Measurements from ENCODE around the gene DNAJC15. TPM values are rescaled to one million over a fixed set of nuclear protein-coding genes. Genes with fewer than 3 reads are reported as not detected.

DNAJC15 gene
- total RNA-seq, 1 donor from 2014 or later: 15.7 TPM

DNA sequence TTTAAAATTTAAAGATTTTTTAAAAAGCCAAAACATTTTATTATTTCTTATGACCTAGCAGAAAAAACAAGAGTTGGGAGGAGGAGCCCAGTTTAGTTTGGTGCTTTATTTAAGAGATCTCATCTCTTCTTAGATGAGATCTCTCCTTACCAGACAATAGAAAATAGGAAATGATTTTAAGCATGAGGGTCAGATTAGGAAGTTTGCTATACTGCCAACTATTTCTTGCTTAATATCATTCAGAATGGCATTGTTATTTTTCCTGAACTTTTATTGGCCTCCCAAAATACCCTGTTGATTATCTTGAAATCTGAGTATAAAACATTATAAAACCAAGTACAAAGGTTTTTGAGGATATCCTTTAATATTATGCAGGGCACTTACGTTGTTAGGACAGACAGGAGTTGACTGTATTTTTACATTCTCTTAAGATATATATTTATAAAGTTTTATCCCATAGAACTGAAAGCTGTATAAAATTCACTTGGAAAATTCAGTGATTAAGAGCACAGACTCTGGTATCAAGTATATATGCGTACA, 56.1 kb downstream of the DNAJC15 start:
- intact Hi-C loops (cut with micrococcal nuclease): no loop called here

DNA sequence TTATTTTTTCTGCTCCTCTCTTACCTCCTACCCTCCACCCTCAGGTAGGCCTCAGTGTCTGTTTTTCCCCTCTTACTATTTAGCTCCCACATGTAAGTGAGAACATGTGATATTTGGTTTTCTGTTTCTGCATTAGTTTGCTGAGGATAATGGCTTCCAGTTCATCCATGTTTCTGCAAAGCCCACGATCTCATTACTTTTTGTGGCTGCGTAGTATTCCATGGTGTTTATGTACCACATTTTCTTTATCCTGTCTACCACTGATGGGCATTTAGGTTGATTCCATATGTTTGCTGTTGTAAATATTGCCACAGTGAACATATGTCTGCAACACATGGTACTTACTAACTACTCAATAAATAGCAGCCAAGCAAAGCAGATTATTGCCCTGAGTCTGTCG, 56.8 kb downstream of the DNAJC15 start:
- intact Hi-C loops (cut with micrococcal nuclease): no loop called here

DNA sequence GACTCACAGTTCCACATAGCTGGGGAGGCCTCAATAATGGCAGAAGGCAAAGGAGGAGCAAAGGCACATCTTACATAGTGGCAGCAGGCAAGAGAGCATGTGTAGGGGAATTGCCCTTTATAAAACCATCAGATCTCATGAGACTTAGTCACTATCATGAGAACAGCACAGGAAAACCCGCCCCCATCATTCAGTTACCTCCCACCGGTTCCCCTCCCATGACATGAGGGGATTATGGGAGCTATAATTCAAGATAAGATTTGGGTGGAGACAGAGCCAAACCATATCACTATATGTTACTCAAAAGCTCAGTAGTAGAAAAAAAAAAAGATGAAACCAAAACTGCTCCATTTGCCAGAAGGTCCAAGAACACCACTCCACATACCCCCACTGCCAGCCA, 58.5 kb downstream of the DNAJC15 start:
- intact Hi-C loops (cut with micrococcal nuclease): no loop called here

DNA sequence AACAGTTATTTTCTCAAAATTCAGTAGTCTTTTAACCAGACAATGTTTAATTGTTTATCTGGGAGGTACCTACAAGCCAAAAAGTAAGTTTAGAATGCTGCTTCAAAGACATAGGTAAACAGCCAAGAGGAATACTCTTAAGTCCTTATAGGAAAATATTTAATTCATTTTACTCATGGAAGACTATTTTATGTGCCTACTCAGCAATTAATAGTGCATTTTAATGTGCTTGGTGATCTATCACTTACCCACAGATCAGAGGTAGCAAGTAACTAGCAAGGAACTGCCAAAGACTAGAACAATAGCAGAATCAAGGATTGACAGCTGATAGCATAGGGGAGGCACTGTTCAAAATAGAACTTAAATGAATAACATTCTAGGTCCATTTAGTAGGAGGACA, 60.4 kb downstream of the DNAJC15 start:
- intact Hi-C loops (cut with micrococcal nuclease): loop anchor here (2.0 kb wide), 1 partner anchor 61 kb away; the partner anchor contains the start of gene DNAJC15

DNA sequence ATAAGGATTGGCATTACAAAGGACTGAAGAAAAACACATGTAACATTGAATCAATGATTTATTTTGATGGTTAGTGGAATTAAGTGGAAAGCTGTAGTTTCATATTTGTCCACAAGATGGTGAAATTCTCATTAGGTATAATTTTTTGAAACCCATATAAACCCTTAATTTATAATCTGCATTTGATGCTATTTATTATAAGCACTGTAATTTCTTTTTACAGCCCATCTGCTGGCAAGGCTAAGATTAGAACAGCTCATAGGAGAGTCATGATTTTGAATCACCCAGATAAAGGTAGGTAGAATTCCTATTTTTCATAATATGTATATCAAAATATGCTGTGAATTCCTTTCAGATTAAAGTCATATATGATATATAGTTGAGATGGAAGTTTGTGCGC, 62.2 kb downstream of the DNAJC15 start:
- intact Hi-C loops (cut with micrococcal nuclease): loop anchor here (1.0 to 5.0 kb wide), 4 partner anchors 63 to 792 kb away; partner anchors contain the start of genes CCDC122, DNAJC15 and LACC1

DNA sequence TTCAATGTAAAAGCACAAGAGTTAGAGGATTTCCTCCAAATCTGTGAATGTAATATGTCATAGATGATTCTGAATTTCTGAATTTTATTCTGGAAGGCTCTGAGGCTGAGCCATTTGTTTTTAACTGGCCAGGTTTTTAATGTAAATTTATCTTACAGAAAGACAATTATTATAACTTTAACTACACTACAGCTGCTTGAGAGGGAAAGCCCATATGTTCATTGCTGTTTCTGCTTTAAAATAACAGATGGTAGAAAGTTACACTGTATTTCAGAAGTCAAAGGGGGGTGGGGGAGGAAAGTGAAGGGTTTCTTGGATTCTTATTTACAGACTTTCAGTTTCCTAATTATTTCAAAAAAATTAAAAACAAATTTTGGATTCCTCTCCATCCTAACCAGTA, 62.8 kb downstream of the DNAJC15 start:
- intact Hi-C loops (cut with micrococcal nuclease): loop anchor here (5.0 kb wide), 1 partner anchor 791 kb away; the partner anchor contains the start of genes CCDC122 and LACC1

DNA sequence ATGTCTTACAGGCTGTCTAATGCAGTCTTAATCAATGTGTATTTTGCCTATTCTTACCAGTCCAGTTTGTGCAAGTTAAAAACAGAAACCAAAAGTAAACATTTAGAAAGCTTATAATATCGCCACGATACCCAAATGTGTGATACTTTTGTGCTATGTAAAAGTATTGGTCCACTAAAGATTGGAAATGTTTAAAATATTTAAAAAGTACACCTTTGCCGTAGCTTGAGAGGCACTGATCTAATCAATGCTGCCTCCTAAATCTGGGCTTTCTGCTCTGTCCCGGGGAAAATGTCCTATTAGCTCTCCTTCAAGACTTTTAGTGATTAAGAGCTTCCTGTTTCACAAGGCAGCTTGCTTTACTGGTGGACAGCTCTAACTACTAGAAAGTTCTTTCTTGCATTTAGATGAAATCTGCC, 64.7 kb downstream of the DNAJC15 start:
- intact Hi-C loops (cut with micrococcal nuclease): loop anchor here (5.0 kb wide), 1 partner anchor 789 kb away; the partner anchor contains the start of genes CCDC122 and LACC1

DNA sequence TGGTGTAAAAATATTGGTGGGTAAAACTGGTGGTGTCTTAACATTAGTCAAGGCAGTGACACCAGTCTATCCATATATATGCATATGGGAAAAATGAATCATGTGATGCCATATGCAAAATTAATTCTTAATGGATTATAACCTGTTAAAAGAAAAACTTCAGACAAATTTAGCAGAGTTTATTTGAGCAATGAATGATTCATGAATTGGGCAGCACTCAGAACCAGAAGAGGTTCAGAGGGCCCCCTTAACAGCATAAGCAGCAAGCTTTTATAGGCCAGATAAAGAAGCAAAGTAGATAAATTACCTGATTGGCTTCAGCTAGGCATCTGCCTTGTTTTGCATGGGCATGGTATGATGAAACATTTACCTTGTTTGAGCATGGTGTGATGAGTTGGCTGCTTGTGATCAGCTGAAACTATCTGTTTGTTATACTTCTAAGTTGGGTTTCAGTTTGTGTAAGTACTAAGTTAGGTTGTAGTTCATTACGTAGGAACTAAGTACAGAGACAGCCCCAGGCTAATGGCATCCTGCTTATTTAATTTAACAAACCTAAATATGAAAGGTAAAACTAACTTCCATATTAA, 66.6 kb downstream of the DNAJC15 start:
- intact Hi-C loops (cut with micrococcal nuclease): loop anchor here (5.0 kb wide), 2 partner anchors 33 to 787 kb away; partner anchors contain the start of genes CCDC122 and LACC1

DNA sequence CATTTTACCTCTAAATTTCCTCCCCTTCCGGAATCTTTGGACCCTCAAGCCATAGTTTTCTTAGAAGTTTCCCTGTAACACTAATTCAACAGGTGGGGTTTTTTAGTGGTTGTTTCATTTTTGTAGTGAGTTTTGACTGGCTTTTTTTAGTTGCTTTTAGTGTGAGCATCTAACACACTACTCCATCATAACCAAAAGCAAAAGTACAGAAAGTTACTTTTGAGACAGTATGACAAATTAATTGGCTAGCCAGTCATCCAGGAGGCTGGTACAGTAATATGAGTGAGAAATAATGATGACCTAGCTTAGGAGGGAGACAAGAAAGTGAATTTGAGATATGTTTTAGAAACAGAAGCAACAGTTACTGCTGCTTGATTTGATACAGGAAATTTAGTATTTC, 71.5 kb downstream of the DNAJC15 start:
- intact Hi-C loops (cut with micrococcal nuclease): loop anchor here (5.0 kb wide), 1 partner anchor 38 kb away; no protein-coding TSS in a partner anchor

DNA sequence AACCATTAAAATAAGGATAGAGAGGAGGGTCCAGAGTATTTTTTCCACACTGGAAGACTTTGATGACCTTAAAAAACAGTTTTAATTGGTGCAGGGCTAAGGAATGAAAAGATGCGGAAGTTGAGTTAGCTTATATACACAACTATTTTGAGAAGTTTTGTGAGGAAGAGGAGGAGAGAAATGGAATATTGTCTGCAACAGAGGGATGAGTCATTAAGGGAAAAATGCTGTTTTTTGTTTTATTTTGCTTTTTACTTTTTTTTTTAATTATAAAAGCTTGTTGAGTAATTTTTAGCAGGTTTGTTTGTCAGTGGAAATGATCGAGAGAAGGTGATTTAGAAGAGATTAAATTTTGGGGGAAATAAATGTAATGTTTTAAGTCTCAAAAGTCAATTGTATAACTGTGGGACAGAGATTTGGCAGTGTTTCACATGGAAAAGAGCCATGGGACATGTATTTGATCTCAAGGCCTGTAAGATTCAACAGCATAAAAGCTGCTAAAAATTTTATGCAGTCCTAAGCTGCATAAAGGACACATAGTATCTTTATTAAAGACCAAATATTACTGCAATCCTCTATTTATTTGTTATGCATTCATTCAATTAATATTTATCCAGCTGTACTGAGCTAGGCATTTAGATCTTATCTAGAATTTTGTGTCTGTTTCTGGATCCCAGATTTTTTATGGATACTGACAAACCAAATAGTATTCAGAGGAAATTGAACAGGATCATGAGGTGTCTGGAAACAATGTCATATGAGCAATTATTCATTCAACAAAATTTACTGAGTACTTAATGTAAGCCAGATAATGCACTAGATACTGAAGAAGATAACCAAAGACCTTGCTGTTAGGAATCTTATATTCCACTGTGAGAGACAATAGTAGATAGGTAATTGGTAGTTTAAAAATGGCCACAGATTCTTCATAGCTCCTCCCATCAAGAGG, 72.7 kb downstream of the DNAJC15 start:
- intact Hi-C loops (cut with micrococcal nuclease): no loop called here

DNA sequence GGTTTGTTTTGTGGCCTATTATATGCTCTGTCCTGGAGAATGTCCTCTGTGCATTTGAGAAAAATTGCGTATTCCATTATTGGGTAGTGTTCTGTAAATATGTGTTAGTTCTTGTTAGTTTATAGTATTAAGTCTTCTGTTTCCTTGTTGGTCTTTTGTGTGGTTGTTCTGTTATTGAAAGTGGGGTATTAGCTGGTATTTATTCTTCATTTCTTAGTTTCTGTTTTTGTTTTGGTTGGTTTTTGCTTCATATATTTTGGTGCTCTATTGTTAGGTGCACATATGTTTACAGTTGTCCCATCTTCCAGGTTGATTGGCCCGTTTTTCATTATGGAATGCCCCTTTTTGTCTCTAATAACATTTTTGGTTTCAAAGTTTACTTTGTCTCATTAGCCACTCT, 77.3 kb downstream of the DNAJC15 start:
- intact Hi-C loops (cut with micrococcal nuclease): no loop called here

DNA sequence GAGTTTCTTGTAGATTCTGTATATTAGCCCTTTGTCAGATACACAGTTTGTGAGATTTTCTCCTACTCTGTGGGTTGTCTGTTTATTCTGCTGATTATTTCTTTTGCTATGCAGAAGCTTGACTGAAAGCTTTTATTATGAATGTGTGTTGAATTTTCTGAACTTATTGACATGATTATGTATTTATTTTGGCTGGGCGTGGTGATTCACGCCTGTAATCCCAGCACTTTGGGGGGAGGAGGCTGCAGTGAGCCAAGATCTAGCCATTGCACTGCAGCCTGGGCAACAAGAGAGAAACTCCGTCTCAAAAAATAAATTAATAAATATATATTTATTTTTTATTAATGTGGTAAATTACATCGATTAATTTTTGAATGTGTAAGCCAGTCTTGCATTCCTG, 78.9 kb downstream of the DNAJC15 start:
- intact Hi-C loops (cut with micrococcal nuclease): no loop called here

DNA sequence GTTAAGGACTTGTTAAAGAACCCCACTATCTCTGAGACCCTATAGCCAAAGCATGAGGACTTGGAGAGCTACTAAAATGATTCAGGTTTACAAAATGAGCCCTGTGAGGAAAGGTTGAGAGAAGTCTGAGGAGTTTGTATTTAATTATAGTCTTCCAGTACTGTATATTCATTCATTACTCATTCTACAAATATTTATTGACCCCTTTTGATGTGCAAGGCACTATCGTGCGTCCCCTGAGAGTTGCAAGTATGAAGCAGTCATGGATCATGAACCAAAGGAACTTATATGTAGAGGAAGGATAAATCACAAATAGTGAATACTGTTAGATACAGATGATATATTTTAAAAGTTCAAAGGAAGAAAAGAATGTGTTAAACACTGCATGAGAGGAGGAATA, 84.4 kb downstream of the DNAJC15 start:
- intact Hi-C loops (cut with micrococcal nuclease): no loop called here

DNA sequence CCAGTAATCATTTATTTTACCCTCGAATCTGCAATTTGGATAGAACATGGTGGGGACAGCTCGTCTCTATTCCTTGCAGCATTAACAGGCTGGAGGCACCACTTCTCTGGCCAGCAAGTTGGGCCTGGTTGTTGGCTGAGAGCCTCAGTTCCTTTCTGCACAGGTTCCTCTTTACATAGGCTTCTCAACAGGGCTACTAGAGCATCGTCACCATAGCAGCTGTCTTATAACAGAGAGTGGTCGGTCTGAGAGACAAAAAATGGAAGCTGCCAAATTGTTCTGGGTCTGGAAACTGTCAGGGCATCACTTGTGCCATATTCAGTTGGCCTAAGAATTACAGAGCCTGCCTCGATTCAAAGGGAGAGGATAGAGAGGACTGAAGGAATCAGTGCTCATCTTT, 86.7 kb downstream of the DNAJC15 start:
- intact Hi-C loops (cut with micrococcal nuclease): no loop called here

DNA sequence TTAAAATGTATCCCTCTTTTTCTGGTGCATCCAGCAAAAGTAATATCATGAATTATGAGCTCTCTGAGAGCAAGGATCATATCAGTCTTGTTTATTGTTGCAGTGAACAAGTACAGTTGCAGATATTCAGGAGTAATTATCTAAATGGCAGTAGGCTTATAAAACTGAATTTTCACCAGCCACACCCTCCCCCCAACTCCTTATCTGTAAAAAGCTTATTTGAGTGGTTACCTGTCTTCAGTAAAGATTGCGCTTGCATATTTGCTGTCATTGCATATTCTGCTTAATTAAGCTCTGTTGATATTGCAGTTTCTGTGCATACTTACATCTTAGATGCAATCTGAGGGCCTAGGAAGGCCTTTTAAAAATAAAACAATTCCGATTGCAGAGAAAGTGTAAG, 87.3 kb downstream of the DNAJC15 start:
- intact Hi-C loops (cut with micrococcal nuclease): no loop called here

DNA sequence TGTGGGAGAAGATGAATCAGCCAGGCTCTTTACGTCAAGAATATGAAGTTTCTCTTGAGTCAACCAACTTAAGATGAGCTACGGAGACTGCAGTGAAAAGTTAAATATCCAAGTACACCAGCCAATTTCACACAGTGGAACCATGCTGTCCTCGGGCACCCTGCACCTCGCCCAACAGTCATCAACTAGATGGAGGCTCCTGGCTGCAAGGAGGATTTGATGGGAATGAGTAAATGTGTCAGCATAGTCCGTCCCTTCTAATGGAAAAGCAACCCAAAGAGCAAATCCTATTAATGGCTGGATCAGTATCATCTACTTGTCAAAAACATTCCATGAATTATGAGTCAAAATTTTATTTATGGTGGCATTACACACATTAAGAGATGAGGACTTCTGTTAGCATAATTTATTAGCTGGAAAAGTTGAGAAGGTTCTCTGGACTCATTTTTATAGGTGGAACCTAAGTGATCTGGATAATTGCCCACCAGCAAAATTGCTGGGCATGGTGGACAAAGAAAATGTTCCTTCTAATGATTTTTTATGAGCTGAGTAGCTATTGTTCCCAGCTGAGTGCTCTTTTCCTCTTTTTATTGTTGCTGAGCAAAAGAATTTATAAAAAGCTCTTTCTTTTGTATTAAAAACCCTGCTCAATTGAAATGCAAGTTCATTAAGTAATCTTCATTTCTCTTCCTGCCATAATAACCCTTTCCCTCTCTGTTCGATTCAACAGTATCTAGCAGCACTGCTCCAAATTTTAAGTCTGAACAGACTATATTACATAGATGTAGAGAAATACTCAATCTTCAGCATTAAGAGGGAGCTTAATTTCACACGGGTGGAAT, 88.4 kb downstream of the DNAJC15 start:
- intact Hi-C loops (cut with micrococcal nuclease): no loop called here

DNA sequence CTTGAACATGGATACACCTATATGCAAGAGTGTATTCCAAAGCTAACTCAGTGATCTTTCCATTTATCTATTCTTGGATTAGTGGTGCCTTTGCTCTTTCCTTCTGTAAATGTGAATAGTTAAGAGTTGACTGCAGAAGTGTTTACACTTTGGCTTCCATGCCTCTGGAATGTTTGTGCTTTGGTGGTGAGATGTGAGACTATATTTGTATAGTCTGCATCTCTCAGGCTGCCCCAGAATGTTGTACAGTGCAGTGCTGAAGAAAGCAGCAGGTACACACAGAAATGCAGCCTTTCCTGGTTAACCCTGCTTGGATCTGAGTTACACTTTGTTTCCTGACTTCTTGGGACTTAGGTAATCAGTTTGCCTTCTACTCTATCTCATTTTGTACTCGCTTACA, 90.2 kb downstream of the DNAJC15 start:
- intact Hi-C loops (cut with micrococcal nuclease): no loop called here

DNA sequence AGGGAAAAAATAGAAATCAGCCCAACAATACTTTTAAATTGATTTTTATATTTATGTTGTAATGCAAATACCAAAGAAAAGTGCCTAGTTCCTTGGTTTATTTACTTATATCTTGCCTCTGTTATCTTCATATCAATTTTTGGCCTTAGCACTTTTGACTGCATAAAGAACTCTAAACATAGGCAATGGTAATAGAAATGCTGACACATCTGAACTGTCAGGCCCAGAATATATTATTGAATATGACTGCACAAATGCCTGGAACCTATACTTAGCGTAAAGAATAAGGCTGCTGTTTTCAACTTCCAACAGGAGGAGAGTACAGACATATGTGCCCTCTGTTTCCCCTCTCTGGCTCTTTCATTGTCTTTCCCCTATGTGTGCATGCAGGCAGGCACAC, 91.1 kb downstream of the DNAJC15 start:
- intact Hi-C loops (cut with micrococcal nuclease): no loop called here

DNA sequence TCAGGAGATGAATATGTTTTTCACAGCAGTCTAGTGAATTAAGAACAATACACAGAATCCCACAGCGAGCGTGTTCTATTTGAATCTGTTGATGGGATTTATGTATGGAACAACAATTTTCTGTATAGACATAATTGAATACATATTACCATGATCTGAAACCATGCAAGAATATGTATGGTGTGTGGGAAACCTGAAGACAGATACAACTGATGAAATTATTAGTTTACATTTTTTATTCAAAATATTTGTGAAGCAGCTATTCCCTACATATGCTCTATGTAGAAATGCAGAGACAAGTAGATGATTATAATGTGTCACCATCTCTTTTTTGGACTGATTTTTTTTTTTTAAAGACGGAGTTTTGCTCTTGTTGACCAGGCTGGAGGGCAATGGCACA, 91.8 kb downstream of the DNAJC15 start:
- intact Hi-C loops (cut with micrococcal nuclease): no loop called here

DNA sequence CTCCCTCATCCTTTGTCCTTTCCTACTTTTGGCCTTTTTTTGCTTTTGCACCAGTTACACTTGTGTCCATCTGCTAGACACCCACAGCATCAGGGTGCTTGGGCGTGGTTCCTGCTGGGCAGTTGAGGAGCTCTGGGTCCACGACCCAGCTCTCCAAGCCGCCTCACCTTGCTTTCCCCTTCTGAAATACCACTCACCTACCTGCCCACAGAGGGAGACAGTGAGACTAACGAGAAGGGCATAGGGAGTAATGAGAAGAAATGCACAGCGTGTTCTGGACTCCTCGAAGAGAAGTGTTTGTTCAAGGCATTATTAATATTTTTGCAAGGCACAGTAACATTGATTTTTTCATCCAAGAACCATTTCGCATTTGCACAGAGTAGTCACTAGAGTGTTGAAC, 92.9 kb downstream of the DNAJC15 start:
- intact Hi-C loops (cut with micrococcal nuclease): no loop called here

DNA sequence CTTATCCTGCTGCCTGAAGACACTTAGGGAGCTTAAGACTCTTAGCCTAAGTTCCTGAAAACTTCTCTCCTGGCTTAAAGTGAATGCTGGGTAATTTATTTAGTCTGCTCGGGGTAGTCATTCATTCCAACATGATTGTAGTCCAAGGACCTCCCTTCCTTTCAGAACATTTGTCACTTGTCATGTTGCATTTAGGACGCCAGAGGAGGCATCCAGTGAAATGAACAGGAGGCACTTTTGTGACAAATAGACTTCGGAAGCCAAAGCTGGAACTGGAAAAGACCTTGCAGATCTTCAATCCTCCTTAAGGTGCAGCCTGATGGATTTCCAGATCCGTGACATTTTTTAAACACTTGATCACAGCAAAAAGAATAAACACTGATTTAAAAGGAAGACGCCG, 95.1 kb downstream of the DNAJC15 start:
- intact Hi-C loops (cut with micrococcal nuclease): no loop called here
